KBM-7 (cell line): ENCODE results near the gene PCDHA6.
"Not testable (repeated sequence)": the region's sequence is repeated elsewhere in the genome, so short reads cannot be mapped to it uniquely, and the experiment has no call there.

Source experiments
- DNase-seq: peaks from one replicate; pipeline ENCODE4 v3.0.0-alpha.2; 2015
- in situ Hi-C: fragments of 300-500 bp; cut with MboI; formaldehyde crosslinking; loops from 2 replicates; pipeline ENCODE4 v1.14.3; 2020; ENCODE audit warnings: low sequenced_read_pairs, low pct_unique_long_range_greater_than_20kb, mixed read lengths

The PCDHA6 gene, protein sequence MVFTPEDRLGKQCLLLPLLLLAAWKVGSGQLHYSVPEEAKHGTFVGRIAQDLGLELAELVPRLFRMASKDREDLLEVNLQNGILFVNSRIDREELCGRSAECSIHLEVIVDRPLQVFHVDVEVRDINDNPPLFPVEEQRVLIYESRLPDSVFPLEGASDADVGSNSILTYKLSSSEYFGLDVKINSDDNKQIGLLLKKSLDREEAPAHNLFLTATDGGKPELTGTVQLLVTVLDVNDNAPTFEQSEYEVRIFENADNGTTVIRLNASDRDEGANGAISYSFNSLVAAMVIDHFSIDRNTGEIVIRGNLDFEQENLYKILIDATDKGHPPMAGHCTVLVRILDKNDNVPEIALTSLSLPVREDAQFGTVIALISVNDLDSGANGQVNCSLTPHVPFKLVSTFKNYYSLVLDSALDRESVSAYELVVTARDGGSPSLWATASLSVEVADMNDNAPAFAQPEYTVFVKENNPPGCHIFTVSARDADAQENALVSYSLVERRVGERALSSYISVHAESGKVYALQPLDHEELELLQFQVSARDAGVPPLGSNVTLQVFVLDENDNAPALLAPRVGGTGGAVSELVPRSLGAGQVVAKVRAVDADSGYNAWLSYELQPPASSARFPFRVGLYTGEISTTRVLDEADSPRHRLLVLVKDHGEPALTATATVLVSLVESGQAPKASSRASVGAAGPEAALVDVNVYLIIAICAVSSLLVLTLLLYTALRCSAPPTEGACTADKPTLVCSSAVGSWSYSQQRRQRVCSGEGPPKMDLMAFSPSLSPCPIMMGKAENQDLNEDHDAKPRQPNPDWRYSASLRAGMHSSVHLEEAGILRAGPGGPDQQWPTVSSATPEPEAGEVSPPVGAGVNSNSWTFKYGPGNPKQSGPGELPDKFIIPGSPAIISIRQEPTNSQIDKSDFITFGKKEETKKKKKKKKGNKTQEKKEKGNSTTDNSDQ

DNA sequence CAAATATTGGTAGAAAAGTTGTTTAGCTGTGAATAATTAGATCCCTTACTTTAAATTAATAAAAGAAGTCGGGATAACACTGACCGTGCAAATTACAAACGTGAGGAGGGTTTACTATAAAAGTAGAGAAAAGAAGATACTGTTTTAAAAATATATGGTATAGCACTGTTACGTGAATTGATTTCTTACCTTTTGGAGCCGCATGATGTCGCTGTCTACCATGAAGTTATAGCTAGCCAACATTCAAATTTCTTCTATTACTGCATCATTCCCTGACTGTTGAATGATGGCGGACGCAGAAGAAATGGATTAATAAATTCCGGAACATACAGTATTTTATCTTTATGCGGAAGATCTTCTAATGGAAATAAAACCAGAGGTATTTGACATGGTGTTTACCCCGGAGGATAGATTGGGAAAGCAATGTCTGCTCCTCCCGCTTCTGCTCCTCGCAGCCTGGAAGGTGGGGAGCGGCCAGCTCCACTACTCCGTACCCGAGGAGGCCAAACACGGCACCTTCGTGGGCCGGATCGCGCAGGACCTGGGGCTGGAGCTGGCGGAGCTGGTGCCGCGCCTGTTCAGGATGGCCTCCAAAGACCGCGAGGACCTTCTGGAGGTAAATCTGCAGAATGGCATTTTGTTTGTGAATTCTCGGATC, at the start of gene PCDHA6:
PCDHA6 (plus strand) TSS at position 257 of the 658 bp plus-strand sequence; CDS start at position 389, 132 bp downstream.
- in situ Hi-C loops: no loop called here
- no peak for DNase-seq

DNA sequence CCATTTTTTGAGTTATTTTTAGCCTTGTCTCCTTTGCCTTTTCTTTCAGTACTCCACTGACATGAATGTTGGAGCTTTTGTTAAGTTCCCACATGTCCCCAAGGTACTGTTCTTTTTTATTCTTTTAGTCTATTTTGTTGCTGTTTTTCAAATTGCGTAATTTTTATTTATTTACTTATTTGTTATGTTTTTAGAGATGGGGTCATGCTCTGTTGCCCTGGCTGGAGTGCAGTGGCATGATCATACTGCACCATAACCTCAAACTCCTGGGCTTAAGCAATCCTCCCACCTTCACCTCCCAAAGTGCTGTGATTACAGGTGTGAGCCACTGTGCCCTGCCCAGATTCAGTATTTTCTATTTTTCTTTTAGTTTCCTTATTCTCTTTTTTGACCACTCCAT, 47.2 kb upstream of the PCDHA6 start:
- in situ Hi-C loops: no loop called here
- DNase-seq: no peak

DNA sequence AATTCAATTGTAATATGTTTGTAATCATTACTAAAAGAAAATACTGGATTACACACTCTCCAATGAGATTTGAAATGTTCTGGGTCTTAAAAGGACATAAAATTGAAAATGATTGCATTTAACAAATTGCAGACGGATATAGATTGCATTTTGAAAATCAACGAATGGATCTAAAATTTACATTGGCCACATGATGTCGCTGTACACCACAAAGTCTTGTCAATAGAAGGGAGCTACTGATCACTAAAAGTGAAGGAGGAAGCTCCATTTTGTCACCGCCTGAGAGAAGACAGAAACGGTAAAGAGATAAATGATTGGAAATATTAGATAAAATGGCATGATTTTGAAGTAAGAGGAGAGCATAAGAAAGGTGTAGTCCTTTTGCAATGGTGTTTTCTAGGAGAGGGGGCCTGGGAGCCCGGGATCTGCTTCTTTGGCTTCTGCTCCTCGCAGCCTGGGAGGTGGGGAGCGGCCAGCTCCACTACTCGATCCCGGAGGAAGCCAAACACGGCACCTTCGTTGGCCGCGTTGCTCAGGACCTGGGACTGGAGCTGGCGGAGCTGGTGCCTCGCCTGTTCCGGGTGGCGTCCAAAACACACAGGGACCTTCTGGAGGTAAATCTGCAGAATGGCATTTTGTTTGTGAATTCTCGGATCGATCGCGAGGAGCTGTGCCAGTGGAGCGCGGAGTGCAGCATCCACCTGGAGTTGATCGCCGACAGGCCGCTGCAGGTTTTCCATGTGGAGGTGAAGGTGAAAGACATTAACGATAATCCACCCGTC, 41.7 kb upstream of the PCDHA6 start, which contains the start of gene PCDHA1:
PCDHA1 (plus strand) TSS at position 236 of the 782 bp plus-strand sequence.
- in situ Hi-C loops: no loop called here
- DNase-seq: peak; percentile 47

DNA sequence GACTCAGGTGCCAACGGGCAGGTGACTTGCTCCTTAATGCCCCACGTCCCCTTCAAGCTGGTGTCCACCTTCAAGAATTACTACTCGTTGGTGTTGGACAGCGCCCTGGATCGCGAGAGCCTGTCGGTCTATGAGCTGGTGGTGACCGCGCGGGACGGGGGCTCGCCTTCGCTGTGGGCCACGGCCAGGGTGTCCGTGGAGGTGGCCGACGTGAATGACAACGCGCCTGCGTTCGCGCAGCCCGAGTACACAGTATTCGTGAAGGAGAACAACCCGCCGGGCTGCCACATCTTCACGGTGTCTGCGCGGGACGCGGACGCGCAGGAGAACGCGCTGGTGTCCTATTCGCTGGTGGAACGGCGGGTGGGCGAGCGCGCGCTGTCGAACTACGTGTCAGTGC, 40.3 kb upstream of the PCDHA6 start:
- in situ Hi-C loops, DNase-seq: not testable (repeated sequence)

DNA sequence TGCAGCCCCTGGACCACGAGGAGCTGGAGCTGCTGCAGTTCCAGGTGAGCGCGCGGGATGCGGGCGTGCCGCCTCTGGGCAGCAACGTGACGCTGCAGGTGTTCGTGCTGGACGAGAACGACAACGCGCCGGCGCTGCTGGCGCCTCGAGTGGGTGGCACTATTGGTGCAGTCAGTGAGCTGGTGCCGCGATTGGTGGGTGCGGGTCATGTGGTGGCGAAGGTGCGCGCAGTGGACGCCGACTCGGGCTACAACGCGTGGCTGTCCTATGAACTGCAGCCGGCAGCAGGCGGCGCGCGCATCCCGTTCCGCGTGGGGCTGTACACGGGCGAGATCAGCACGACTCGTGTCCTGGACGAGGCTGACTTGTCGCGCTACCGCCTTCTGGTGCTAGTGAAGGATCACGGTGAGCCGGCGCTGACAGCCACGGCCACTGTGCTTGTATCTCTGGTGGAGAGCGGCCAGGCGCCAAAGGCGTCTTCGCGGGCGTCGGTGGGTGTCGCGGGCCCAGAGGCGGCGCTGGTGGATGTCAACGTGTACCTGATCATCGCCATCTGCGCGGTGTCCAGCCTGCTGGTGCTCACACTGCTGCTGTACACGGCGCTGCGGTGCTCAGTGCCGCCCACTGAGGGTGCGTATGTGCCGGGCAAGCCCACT, 39.8 kb upstream of the PCDHA6 start:
- DNase-seq, in situ Hi-C loops: not testable (repeated sequence)

DNA sequence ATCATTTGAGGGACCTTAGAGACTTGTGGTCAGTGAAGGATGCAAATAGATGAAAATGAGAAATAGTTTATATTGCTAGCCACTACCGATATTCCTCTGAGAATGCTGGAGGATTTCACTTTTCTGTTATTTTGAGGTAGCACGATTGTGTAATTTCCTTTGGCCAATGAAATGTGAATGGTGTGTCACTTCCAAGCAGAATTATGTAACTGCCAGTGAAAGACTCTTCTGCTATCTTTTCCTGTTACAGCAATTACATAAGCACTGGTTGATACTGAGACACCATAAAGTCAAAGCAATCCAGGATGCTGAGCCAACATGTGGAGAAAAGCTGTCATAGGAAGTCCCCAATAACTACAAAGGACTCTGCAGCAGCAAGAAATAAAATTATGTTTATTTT, 36.7 kb upstream of the PCDHA6 start:
- in situ Hi-C loops: no loop called here
- no peak for DNase-seq

DNA sequence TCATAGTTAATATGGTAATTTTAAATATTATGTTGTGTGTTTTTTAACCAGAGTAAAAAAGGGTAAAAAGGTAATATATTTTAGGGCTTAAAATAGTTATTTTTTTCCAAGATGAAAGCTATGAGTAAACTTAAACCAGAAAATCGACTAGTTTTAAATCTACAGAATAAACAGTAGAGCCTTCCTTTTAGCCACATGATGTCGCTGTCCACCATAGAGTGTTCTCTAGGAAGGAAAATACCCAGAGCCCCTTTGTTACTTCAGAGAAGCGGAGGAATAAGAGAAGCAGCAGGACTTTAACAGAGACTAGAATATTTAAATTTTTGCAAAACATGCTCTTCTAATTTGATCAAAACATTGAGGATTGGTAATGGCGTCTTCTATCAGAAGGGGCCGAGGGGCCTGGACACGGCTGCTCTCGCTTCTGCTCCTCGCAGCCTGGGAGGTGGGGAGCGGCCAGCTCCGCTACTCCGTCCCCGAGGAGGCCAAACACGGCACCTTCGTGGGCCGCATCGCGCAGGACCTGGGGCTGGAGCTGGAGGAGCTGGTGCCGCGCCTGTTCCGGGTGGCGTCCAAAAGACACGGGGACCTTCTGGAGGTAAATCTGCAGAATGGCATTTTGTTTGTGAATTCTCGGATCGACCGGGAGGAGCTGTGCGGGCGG, 33.0 kb upstream of the PCDHA6 start, which contains the start of gene PCDHA2:
PCDHA2 (plus strand) TSS at position 258 of the 664 bp plus-strand sequence.
- in situ Hi-C loops: no loop called here
- DNase-seq: peak; percentile 6

DNA sequence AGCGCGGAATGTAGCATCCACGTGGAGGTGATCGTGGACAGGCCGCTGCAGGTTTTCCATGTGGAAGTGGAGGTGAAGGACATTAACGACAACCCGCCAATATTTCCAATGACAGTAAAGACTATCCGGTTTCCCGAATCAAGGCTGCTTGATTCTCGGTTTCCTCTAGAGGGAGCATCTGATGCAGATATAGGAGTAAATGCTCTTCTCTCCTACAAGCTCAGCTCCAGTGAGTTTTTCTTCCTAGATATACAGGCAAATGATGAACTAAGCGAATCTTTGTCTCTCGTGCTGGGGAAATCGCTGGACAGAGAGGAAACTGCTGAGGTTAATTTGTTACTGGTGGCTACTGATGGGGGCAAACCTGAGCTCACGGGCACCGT, 32.5 kb upstream of the PCDHA6 start:
- peak; percentile 23 for DNase-seq
- in situ Hi-C loops: no loop called here

DNA sequence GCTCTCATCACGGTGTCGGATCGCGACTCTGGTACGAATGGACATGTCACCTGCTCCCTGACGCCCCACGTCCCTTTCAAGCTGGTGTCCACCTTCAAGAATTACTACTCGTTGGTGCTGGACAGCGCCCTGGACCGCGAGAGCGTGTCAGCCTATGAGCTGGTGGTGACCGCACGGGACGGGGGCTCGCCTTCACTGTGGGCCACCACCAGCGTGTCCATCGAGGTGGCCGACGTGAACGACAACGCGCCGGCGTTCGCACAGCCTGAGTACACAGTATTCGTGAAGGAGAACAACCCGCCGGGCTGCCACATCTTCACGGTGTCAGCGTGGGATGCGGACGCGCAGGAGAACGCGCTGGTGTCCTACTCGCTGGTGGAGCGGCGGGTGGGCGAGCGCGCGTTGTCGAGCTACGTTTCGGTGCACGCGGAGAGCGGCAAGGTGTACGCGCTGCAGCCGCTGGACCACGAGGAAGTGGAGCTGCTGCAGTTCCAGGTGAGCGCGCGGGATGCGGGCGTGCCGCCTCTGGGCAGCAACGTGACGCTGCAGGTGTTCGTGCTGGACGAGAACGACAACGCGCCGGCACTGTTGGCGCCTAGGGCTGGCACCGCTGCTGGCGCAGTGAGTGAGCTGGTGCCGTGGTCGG, 31.6 kb upstream of the PCDHA6 start:
- in situ Hi-C loops, DNase-seq: not testable (repeated sequence)

DNA sequence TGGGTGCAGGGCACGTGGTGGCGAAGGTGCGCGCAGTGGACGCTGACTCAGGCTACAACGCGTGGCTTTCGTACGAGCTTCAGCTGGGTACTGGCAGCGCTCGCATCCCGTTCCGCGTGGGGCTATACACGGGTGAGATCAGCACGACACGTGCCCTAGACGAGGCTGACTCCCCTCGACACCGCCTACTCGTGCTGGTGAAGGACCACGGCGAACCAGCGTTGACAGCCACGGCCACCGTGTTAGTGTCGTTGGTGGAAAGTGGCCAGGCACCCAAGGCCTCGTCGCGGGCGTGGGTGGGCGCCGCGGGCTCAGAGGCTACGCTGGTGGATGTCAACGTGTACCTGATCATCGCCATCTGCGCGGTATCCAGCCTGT, 31.1 kb upstream of the PCDHA6 start:
- no peak for DNase-seq
- in situ Hi-C loops: no loop called here

DNA sequence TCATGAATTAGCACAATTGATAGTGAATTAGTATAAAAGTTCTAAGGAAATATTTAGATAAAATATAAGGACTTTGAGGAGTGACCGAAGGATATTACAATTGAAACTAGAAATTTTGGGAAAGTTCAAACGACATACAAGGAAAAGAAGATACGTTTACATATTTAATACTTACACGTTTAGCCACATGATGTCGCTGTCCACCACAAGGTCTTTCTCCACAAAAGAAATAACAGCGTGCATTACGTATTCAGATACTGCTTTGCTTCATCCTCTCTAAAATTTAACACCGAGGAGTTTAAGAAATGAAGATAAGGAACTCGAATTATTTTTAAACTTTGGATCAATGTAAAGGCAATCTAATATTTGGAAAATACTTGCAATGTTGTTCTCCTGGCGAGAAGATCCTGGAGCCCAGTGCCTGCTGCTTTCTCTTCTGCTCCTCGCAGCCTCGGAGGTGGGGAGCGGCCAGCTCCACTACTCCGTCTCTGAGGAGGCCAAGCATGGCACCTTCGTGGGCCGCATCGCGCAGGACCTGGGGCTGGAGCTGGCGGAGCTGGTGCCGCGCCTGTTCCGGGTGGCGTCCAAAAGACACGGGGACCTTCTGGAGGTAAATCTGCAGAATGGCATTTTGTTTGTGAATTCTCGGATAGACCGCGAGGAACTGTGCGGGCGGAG, 26.8 kb upstream of the PCDHA6 start, which contains the start of gene PCDHA3:
PCDHA3 (plus strand) TSS at position 242 of the 678 bp plus-strand sequence.
- DNase-seq: peak; percentile 75
- in situ Hi-C loops: no loop called here

DNA sequence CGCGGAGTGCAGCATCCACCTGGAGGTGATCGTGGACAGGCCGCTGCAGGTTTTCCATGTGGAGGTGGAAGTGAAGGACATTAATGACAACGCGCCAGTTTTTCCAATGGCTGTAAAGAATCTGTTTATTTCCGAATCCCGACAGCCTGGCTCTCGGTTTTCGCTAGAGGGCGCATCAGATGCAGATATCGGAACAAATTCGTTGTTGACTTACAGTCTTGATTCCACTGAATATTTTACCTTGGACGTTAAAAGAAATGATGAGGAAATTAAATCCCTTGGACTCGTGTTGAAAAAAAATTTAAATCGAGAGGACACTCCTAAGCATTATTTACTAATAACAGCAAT, 26.3 kb upstream of the PCDHA6 start:
- DNase-seq: peak; percentile 65
- in situ Hi-C loops: no loop called here

DNA sequence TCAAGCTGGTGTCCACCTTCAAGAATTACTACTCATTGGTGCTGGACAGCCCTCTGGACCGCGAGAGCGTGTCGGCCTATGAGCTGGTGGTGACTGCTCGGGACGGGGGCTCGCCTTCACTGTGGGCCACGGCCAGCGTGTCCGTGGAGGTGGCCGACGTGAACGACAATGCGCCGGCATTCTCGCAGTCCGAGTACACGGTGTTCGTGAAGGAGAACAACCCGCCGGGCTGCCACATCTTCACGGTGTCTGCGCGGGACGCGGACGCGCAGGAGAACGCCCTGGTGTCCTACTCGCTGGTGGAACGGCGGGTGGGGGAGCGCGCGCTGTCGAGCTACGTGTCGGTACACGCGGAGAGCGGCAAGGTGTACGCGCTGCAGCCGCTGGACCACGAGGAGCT, 25.4 kb upstream of the PCDHA6 start:
- in situ Hi-C loops, DNase-seq: not testable (repeated sequence)

DNA sequence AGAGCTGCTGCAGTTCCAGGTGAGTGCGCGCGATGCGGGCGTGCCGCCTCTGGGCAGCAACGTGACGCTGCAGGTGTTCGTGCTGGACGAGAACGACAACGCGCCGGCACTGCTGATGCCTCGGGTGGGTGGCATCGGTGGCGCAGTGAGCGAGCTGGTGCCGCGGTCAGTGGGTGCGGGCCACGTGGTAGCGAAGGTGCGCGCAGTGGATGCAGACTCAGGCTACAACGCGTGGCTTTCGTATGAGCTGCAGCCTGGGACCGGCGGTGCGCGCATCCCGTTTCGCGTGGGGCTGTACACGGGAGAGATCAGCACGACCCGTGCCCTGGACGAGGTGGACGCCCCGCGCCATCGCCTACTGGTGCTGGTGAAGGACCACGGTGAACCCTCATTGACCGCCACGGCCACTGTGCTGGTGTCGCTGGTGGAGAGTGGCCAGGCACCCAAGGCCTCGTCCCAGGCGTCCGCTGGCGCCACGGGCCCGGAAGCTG, 24.9 kb upstream of the PCDHA6 start:
- DNase-seq: no peak
- in situ Hi-C loops: no loop called here

DNA sequence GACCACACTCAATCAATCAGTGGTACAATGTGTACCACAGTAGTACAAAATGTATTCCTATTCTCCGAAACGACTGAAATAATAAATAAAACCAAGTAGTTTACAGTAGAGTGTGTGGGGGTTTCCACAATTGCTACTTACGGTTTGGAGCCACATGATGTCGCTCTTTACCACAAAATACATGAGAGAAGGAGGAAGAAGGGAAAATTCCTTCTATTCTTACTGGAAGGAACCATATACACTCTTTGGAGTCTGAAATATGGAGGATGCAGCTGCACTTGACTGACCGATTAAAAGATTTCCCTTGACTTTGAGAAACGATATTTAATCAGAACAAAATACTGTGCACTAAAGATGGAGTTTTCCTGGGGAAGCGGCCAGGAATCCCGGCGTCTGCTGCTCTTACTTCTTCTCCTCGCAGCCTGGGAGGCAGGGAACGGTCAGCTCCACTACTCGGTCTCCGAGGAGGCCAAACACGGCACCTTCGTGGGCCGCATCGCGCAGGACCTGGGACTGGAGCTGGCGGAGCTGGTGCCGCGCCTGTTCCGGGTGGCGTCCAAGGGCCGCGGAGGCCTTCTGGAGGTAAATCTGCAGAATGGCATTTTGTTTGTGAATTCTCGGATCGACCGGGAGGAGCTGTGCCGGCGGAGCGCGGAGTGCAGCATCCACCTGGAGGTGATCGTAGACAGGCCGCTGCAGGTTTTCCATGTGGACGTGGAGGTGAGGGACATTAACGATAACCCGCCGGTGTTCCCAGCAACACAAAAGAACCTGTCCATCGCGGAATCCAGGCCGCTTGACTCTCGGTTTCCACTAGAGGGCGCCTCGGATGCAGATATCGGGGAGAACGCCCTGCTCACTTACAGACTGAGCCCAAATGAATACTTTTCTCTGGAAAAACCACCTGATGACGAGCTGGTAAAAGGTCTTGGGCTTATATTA, 20.7 kb upstream of the PCDHA6 start, which contains the start of gene PCDHA4:
PCDHA4 (plus strand) TSS at position 235 of the 942 bp plus-strand sequence.
- in situ Hi-C loops: no loop called here
- DNase-seq: peak; percentile 3
